GM23248 (cell line): ENCODE results near the gene BCO1.

Experiments
- EZH2 ChIP-seq: fragments of 200-600 bp; sonication (generic); IDR thresholded peaks from 2 replicates; pipeline ENCODE4 v1.6.1; 2018; ENCODE audit warnings: antibody characterized with exemption, mild to moderate bottlenecking; ENCODE audit not compliant: insufficient read depth, poor library complexity, severe bottlenecking
- EZH2phosphoT487 ChIP-seq: fragments of 200-600 bp; sonication (generic); IDR thresholded peaks from 2 replicates; pipeline ENCODE4 v1.6.1; 2018; ENCODE audit warnings: antibody characterized with exemption, moderate library complexity, mild to moderate bottlenecking, low read depth; ENCODE audit not compliant: insufficient read depth

DNA sequence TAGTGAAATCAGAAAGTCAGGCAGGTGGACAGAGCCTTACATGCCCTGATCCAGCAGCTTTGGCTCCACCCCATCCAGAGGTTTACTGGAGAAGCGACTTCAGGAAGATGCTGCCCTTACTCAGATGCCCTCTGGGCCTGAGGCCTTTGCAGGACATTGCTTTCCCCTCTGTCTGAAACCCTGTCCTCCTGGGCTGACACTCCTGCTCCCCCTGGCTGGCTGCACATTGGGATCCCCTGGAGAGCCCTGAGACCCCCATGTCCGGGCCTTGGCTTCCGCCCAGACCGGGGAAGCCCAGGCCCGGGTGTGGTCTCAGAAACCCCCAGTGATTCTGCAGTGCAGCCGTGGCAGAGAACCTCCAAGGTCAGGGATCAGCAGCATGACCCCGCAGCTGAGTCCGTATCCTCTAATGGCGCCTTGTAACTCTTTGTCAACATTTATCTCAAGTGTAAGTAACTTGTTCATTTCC, 36.6 kb downstream of the BCO1 start:
- TF ChIP-seq EZH2, result no peak
- no peak for TF ChIP-seq EZH2phosphoT487
